CD14-positive monocyte (primary cell): ENCODE measurements around the gene GALNT17. TPM values are rescaled to one million over a fixed set of nuclear protein-coding genes. Genes with fewer than 3 reads are reported as not detected.

ENCODE experiments used
- DNase-seq, 3 donors: peaks; one replicate each; pipeline ENCODE4 v3.0.0-alpha.2; 2011 to 2022
- H2AFZ ChIP-seq: 2 replicates; pipeline ENCODE4 v1.6.0; 2012; ENCODE audit warnings: mild to moderate bottlenecking, low read depth, low read length, inconsistent platforms; ENCODE audit not compliant: insufficient read depth, poor library complexity, severe bottlenecking
- H3K27ac ChIP-seq, 2 donors: 1 replicate in 1 of 2; 2 replicates in 1 of 2; pipeline ENCODE4 v1.5.1; 2012 to 2013; ENCODE audit warnings: low read length in 2 of 2, control low read depth in 1 of 2, inconsistent platforms in 1 of 2, low read depth in 1 of 2, mild to moderate bottlenecking in 1 of 2
- H3K27me3 ChIP-seq, 2 donors: one replicate each; pipeline versions ENCODE4 v1.6.0 to v1.6.1; 2011 to 2013; ENCODE audit warnings: low read length in 2 of 2; ENCODE audit not compliant: control insufficient read depth in 2 of 2, insufficient read depth in 2 of 2
- H3K36me3 ChIP-seq, 2 donors: replicated peaks in 1 of 2; 1 replicate in 1 of 2; 2 replicates in 1 of 2; pipeline versions ENCODE4 v1.5.1 to v1.6.1; 2012 to 2013; ENCODE audit warnings: low read length in 2 of 2, control low read depth in 1 of 2, inconsistent platforms in 1 of 2, mild to moderate bottlenecking in 1 of 2; ENCODE audit not compliant: insufficient read depth in 2 of 2, control insufficient read depth in 1 of 2
- H3K4me1 ChIP-seq, 2 donors: 1 replicate in 1 of 2; 2 replicates in 1 of 2; pipeline versions ENCODE4 v1.5.1 to v1.6.1; 2012 to 2013; ENCODE audit warnings: low read length in 2 of 2, control low read depth in 1 of 2, inconsistent platforms in 1 of 2, mild to moderate bottlenecking in 1 of 2, moderate library complexity in 1 of 2; ENCODE audit not compliant: insufficient read depth in 2 of 2, control insufficient read depth in 1 of 2
- H3K4me2 ChIP-seq: replicated peaks from 2 replicates; pipeline ENCODE3; 2012; ENCODE audit warnings: low read length, moderate library complexity, mild to moderate bottlenecking; ENCODE audit not compliant: poor library complexity, severe bottlenecking; ENCODE audit errors: extremely low read depth
- H3K4me3 ChIP-seq, 3 experiments: fragments of 200-600 bp in 1 of 3; sonication (generic) in 1 of 3; replicated peaks in 1 of 3; 1 replicate in 2 of 3; 2 replicates in 1 of 3; pipeline ENCODE4 v1.5.1; 2011 to 2013; ENCODE audit warnings: low read length in 3 of 3, mild to moderate bottlenecking in 3 of 3, control low read depth in 2 of 3, low read depth in 2 of 3, inconsistent platforms in 1 of 3, moderate library complexity in 1 of 3
- H3K79me2 ChIP-seq: 2 replicates; pipeline ENCODE4 v1.6.0; 2012; ENCODE audit warnings: mild to moderate bottlenecking, control low read depth, inconsistent platforms, low read length, moderate library complexity; ENCODE audit not compliant: insufficient read depth
- H3K9ac ChIP-seq: 2 replicates; pipeline ENCODE4 v1.6.0; 2017; ENCODE audit warnings: low read length, mild to moderate bottlenecking; ENCODE audit not compliant: insufficient read depth, poor library complexity, severe bottlenecking
- H3K9me3 ChIP-seq, 2 donors: replicated peaks in 1 of 2; 1 replicate in 1 of 2; 2 replicates in 1 of 2; pipeline versions ENCODE4 v1.5.1 to v1.6.1; 2012 to 2013; ENCODE audit warnings: low read length in 2 of 2, control low read depth in 1 of 2; ENCODE audit not compliant: control insufficient read depth in 1 of 2, insufficient read depth in 1 of 2
- H4K20me1 ChIP-seq: 2 replicates; pipeline ENCODE4 v1.6.0; 2012; ENCODE audit warnings: mild to moderate bottlenecking, low read length, control low read depth, moderate library complexity; ENCODE audit not compliant: insufficient read depth
- H3K27ac Mint-ChIP-seq, 7 donors: one replicate each; pipeline ENCODE4 v1.8.0; 2020; ENCODE audit warnings: mild to moderate bottlenecking in 7 of 7, mixed read lengths in 7 of 7, moderate library complexity in 6 of 7, inconsistent platforms in 2 of 7
- H3K27me3 Mint-ChIP-seq, 3 donors: one replicate each; pipeline ENCODE4 v1.8.0; 2021 to 2022; ENCODE audit warnings: low read depth in 3 of 3, mild to moderate bottlenecking in 3 of 3, mixed read lengths in 3 of 3, moderate library complexity in 3 of 3, inconsistent platforms in 1 of 3
- H3K36me3 Mint-ChIP-seq, 2 donors: one replicate each; pipeline ENCODE4 v1.8.0; 2020; ENCODE audit warnings: mixed read lengths in 2 of 2, inconsistent platforms in 1 of 2, mild to moderate bottlenecking in 1 of 2
- H3K4me1 Mint-ChIP-seq: one replicate; pipeline ENCODE4 v1.8.0; 2020; ENCODE audit warnings: mild to moderate bottlenecking, mixed read lengths
- H3K4me3 Mint-ChIP-seq, 2 donors: one replicate each; pipeline ENCODE4 v1.8.0; 2020; ENCODE audit warnings: mild to moderate bottlenecking in 2 of 2, mixed read lengths in 2 of 2, moderate library complexity in 1 of 2
- H3K9me3 Mint-ChIP-seq, 7 donors: one replicate each; pipeline ENCODE4 v1.8.0; 2020 to 2022; ENCODE audit warnings: mixed read lengths in 7 of 7, mild to moderate bottlenecking in 6 of 7, moderate library complexity in 6 of 7, inconsistent platforms in 2 of 7
- WGBS: methylation state at CpG from one replicate; pipeline ENCODE4 v1.1.5; 2013; ENCODE audit warnings: missing lambda C conversion rate; ENCODE audit not compliant: insufficient coverage; 5-methylcytosine and 5-hydroxymethylcytosine counted together
- intact Hi-C, 2 donors: fragments of 100-400 bp; cut with micrococcal nuclease; formaldehyde crosslinking; loops; one replicate each; pipeline versions ENCODE4 v1.15.0 to v1.15.1; 2023
- polyA plus RNA-seq, 3 donors: library from polyadenylated mRNA; depleted of rRNA in 1 of 3; unstranded in 2 of 3; stranded (reverse) in 1 of 3; fragments of 300-500 nt in 2 of 3; fragments of >200 nt in 1 of 3; fragmentation: Illumina TruSeq in 2 of 3; gene quantifications; 1 replicate in 2 of 3; 2 replicates in 1 of 3; pipeline ENCODE4 v1.2.3, GENCODE V29; 2012 to 2021
- TF ChIP-seq, protein P1 (sequence below): fragments of 200-600 bp; IDR thresholded peaks from one replicate; pipeline ENCODE4 v1.8.0; 2022; ENCODE audit warnings: antibody characterized with exemption, mild to moderate bottlenecking

GALNT17 gene
- polyA plus RNA-seq, 3 donors: not detected

DNA sequence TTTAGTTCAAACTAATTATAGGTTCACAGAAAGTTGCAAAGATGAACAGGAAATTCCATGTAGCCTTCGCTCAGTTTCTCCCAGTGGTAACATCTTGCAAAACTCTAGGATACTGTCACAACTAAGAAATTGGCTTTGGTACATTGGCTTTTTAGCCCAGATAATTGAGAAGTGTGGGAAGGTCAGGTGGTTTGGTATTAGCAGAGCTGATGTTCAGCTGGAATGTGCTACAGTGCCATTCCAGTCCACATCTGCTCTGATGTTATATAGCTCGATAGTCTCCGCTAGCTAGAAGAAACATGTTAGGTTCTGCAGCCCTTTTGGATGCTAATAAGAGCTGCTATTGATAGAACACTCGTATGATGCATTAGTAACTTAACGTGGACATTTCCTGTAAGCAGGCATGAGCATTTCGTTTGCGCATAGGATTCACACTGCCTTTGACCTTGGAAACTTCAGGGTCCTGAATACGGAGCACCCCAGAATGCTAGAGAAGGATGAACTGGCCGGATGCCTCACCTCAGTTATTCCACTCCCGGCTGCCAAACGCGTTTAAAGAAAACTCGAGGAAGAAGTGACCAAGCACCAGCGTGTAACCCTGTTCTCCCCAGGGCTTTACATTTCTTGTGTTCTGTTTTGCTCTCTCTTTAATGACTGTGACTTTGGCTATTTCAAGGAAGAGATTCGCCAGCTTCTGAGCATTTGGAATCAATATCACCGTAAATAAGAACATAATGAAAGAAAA lies 271.4 kb downstream of the GALNT17 start:
- no peaks in the 10 kb centered on the region for H3K27me3 Mint-ChIP-seq
- Histone ChIP-seq H3K4me2 (no peak overlapping the region), H3K79me2 (no peaks in the 10 kb centered on the region), H2AFZ (no peak overlapping the region), H3K27me3 (no peaks in the 10 kb centered on the region), H3K4me1 (no peaks in the 10 kb centered on the region), H3K9me3 (peaks cover 20 to 31% of the 10 kb centered on the region in 2 donors), H3K9ac (no peak overlapping the region), H3K27ac (no peak overlapping the region), H3K36me3 (no peaks in the 10 kb centered on the region), H4K20me1 (no peaks in the 10 kb centered on the region), H3K4me3 (no peak overlapping the region)
- no peaks in the 10 kb centered on the region for H3K36me3 Mint-ChIP-seq
- peaks cover 4 to 22% (median 10%) of the 10 kb centered on the region in 7 donors for H3K9me3 Mint-ChIP-seq
- H3K27ac Mint-ChIP-seq: no peak overlapping the region
- WGBS: 90% methylated on average over 13 of the region's 16 CpGs
- intact Hi-C loops: no loop called here
- no peak overlapping the region for H3K4me3 Mint-ChIP-seq
- TF ChIP-seq, protein P1, sequence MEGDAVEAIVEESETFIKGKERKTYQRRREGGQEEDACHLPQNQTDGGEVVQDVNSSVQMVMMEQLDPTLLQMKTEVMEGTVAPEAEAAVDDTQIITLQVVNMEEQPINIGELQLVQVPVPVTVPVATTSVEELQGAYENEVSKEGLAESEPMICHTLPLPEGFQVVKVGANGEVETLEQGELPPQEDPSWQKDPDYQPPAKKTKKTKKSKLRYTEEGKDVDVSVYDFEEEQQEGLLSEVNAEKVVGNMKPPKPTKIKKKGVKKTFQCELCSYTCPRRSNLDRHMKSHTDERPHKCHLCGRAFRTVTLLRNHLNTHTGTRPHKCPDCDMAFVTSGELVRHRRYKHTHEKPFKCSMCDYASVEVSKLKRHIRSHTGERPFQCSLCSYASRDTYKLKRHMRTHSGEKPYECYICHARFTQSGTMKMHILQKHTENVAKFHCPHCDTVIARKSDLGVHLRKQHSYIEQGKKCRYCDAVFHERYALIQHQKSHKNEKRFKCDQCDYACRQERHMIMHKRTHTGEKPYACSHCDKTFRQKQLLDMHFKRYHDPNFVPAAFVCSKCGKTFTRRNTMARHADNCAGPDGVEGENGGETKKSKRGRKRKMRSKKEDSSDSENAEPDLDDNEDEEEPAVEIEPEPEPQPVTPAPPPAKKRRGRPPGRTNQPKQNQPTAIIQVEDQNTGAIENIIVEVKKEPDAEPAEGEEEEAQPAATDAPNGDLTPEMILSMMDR: no peak
- no peaks in the 10 kb centered on the region for H3K4me1 Mint-ChIP-seq
- DNase-seq: no peak

GRCh38 chr7:71404726-71405345 lies 272.9 kb downstream of the GALNT17 start:
- Mint-ChIP-seq H3K4me1 (no peaks in the 10 kb centered on the region), H3K27ac (no peak overlapping the region), H3K27me3 (no peaks in the 10 kb centered on the region), H3K9me3 (peaks cover 7 to 27% (median 13%) of the 10 kb centered on the region in 7 donors), H3K4me3 (no peak overlapping the region), H3K36me3 (no peaks in the 10 kb centered on the region)
- 100% methylated on average over 1 of the region's 2 CpGs for WGBS
- Histone ChIP-seq H3K4me2 (no peak overlapping the region), H3K27ac (no peak overlapping the region), H4K20me1 (no peaks in the 10 kb centered on the region), H3K27me3 (no peaks in the 10 kb centered on the region), H3K4me1 (no peaks in the 10 kb centered on the region), H3K79me2 (no peaks in the 10 kb centered on the region), H3K9me3 (peaks cover 27 to 38% of the 10 kb centered on the region in 2 donors), H3K4me3 (no peak overlapping the region), H3K9ac (no peak overlapping the region), H3K36me3 (no peaks in the 10 kb centered on the region), H2AFZ (no peak overlapping the region)
- TF ChIP-seq, protein P1: no peak
- DNase-seq: no peak
- intact Hi-C loops: no loop called here
